ENCODE measurements around the gene QTRT2. TPM values are rescaled to one million over a fixed set of nuclear protein-coding genes. Genes with fewer than 3 reads are reported as not detected.

QTRT2 gene
- total and polyA plus RNA-seq, 9 of the 15 experiments (the other 6 are each of a cell fraction or from before 2014, with no cell fraction given) = 10.2 to 25.1 (median 17.3) TPM

DNA sequence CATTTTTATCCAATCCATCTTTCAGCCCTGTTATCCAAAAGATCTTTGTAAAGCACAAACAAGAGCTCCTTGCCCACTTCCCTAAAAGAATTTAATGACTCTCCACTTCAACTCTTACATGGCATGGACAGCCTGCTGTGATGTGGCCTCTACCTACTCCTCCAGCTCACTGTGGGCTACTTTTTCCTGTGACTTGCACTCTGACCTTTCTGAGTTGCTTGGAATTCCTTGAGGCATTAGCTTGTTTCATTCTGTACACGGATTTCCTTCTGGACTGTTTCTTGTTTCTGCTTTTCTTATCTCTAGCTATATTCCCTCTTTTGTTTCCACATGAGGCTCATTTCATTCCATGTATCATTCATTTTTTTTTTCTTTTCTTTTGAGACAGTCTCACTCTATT, 15.2 kb downstream of the QTRT2 start (continued):
- TF ChIP-seq MIER1 (IDR thresholded peaks at IDR 0.05; ENCODE audit: low read depth) = no peak

DNA sequence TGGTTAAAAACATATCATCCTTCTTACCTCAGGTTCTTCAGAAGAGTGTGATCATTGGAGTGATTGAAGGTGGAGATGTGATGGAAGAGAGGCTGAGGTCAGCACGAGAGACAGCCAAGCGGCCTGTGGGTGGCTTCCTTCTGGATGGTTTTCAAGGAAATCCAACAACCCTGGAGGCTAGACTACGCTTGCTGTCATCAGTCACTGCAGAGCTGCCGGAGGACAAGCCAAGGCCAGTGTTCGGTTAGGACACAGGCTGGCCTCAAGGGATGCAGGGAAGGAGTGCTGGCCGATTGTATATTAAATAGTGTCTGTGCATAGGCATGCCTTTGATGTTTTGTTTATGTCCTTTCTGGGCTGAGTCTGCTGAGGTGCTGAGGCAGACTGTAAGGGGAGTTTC, 20.2 kb downstream of the QTRT2 start:
- Histone ChIP-seq H3K4me2 (ENCODE audit: insufficient read depth, low read length) (no peak overlapping the region), H3K79me2 (ENCODE audit: control insufficient read depth, insufficient read depth, low read length) (no peaks in the 10 kb centered on the region), H2AFZ (ENCODE audit: low read depth, low read length) (no peak overlapping the region), H3K27ac (ENCODE audit: extremely low read depth, low read depth, low read length) (no peak overlapping the region), H3K4me3 (no peak overlapping the region), H3K36me3 (ENCODE audit: control insufficient read depth, insufficient read depth, low read length) (peaks cover 88% of the 10 kb centered on the region; the same call in 2 of the 3 replicates), H3K4me1 (replicated peaks in 1 of 2; ENCODE audit: control insufficient read depth in 2 of 2, insufficient read depth in 2 of 2, low read length in 2 of 2) (no peaks in the 10 kb centered on the region), H4K20me1 (replicated peaks; ENCODE audit: control insufficient read depth, insufficient read depth, low read length) (no peaks in the 10 kb centered on the region), H3K9me3 (replicated peaks; ENCODE audit: control insufficient read depth, insufficient read depth, low read depth, low read length) (no peaks in the 10 kb centered on the region), H3K9ac (ENCODE audit: insufficient read depth in 1 of 2, low read depth in 2 of 2, low read length in 2 of 2) (no peak overlapping the region), H3K27me3 (ENCODE audit: control insufficient read depth in 2 of 2, insufficient read depth in 2 of 2, low read length in 2 of 2) (no peaks in the 10 kb centered on the region), H3K9me1 (ENCODE audit: control insufficient read depth, insufficient read depth, low read length) (no peaks in the 10 kb centered on the region)
- no peak for TF ChIP-seq SRSF7 (optimal IDR thresholded peaks at IDR 0.05; ENCODE audit: low read depth, low read length)
- TF ChIP-seq, protein P1, sequence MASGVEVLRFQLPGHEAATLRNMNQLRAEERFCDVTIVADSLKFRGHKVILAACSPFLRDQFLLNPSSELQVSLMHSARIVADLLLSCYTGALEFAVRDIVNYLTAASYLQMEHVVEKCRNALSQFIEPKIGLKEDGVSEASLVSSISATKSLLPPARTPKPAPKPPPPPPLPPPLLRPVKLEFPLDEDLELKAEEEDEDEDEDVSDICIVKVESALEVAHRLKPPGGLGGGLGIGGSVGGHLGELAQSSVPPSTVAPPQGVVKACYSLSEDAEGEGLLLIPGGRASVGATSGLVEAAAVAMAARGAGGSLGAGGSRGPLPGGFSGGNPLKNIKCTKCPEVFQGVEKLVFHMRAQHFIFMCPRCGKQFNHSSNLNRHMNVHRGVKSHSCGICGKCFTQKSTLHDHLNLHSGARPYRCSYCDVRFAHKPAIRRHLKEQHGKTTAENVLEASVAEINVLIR (CRISPR knock-in tag; IDR thresholded peaks at IDR 0.05) = no peak
- no peak for TF ChIP-seq MCM7 (IDR thresholded peaks at IDR 0.05)
- no peak for TF ChIP-seq ZNF780A (CRISPR knock-in tag; IDR thresholded peaks at IDR 0.05)
- no peak for TF ChIP-seq MED1 (CRISPR knock-in tag; IDR thresholded peaks at IDR 0.05; ENCODE audit: borderline replicate concordance)
- ATAC-seq (no peak), FAIRE-seq (no peak), DNase-seq (ENCODE audit: extremely low read depth in 1 of 4, low spot score in 3 of 4) (no peak)
- in situ Hi-C loops (cut with MboI) (no loop called here), intact Hi-C loops (cut with micrococcal nuclease) (no loop called here)
- POLR2A ChIA-PET = no interaction called here
- 96% methylated on average over 4 of the region's 6 CpGs for WGBS (ENCODE audit: insufficient coverage, low coverage, missing lambda C conversion rate)
- CTCF ChIA-PET (ENCODE audit: low intra/inter-chr PET ratio) = no interaction called here
- BruUV-seq (replicated peaks) = no TSS peak

Measured in K562 (cell line).